Measurements from ENCODE around the gene EZR. TPM values are rescaled to one million over a fixed set of nuclear protein-coding genes. Genes with fewer than 3 reads are reported as not detected.
A peak's percentile ranks its signal among the peaks of the same experiment; 100 is the strongest.

Gene EZR
- total RNA-seq, 1 experiment from 2014 or later, result 1,402 TPM

- no TSS peak for BruUV-seq (replicated peaks)
- Histone ChIP-seq H4K20me1 (ENCODE audit: insufficient read depth) (peaks cover 81% of the 10 kb centered on the region), H3K79me2 (ENCODE audit: insufficient read depth, low read length) (peaks cover 99% of the 10 kb centered on the region), H3K4me1 (ENCODE audit: control insufficient read depth in 1 of 2, insufficient read depth in 2 of 2, low read length in 2 of 2) (peaks cover 92 to 96% of the 10 kb centered on the region in 2 experiments), H3K9ac (ENCODE audit: low read length) (peak overlapping the region; percentile 33), H3K4me2 (ENCODE audit: low read length) (peak overlapping the region; percentile 86), H3K9me3 (ENCODE audit: control insufficient read depth in 1 of 2, insufficient read depth in 1 of 2, low read depth in 1 of 2, low read length in 2 of 2) (no peaks in the 10 kb centered on the region), H3K9me2 (ENCODE audit: insufficient read depth) (no peaks in the 10 kb centered on the region), H3K27me3 (ENCODE audit: insufficient read depth, low read length) (no peaks in the 10 kb centered on the region), H3K4me3 (replicated peaks in 1 of 2; ENCODE audit: low read depth in 1 of 2, low read length in 2 of 2) (no peak overlapping the region), H2AFZ (ENCODE audit: low read depth, low read length, poor library complexity, severe bottlenecking) (no peak overlapping the region), H3K36me3 (ENCODE audit: control insufficient read depth in 1 of 2, insufficient read depth in 2 of 2, low read length in 2 of 2) (peaks cover 6 to 61% of the 10 kb centered on the region in 2 experiments; a peak in 2 of 4 replicates), H3K27ac (ENCODE audit: low read depth, low read length) (peak overlapping the region; percentile 92)
- TF ChIP-seq POLR2AphosphoS5 (IDR thresholded peaks at IDR 0.05; ENCODE audit: low read depth, low read length) (0 out of 2 replicates have a peak, but pooled peaks have one; percentile 1), ELF1 (IDR thresholded peaks at IDR 0.05; ENCODE audit: borderline replicate concordance, low read depth) (no peak), JUND (IDR thresholded peaks at IDR 0.05) (no peak), CBX3 (IDR thresholded peaks at IDR 0.05; ENCODE audit: low read depth) (no peak)
- ChIA-PET CTCF (no interaction called here), POLR2A (interaction anchor here (0.7 to 1.2 kb wide), 4 partner anchors 13 to 245 kb away, joined by 3 read pairs; no protein-coding TSS in a partner anchor), RAD21 (ENCODE audit: low non-redundant PET in 1 of 2, low total read pairs in 2 of 2, uncharacterized antibody in 2 of 2, unreplicated experiment in 2 of 2) (no interaction called here)
- DNase-seq (ENCODE audit: low read depth, low spot score), result no peak
- no peak for ATAC-seq
- intact Hi-C loops (cut with micrococcal nuclease), result loop anchor here (2.0 to 10.0 kb wide), 3 partner anchors 101 to 309 kb away; no protein-coding TSS in a partner anchor
Observed at GRCh38 chr6:158805698-158806377, 13.3 kb downstream of the EZR start.

GRCh38 chr6:158804207-158804606 lies 15.0 kb downstream of the EZR start:
- RAD21 ChIA-PET (ENCODE audit: low non-redundant PET in 1 of 2, low total read pairs in 2 of 2, uncharacterized antibody in 2 of 2, unreplicated experiment in 2 of 2), result interaction anchor here in 1 of 2 experiments (0.7 kb wide), 1 partner anchor 40 kb away, joined by 3 read pairs; no protein-coding TSS in a partner anchor
- DNase-seq (ENCODE audit: low read depth, low spot score) (no peak), ATAC-seq (no peak)
- no peak overlapping the region for H3K4me3 ChIP-seq (replicated peaks in 1 of 2; ENCODE audit: low read depth in 1 of 2, low read length in 2 of 2)
- peaks cover 0 to 56% of the 10 kb centered on the region in 2 experiments; a peak in 2 of 4 replicates for H3K36me3 ChIP-seq (ENCODE audit: control insufficient read depth in 1 of 2, insufficient read depth in 2 of 2, low read length in 2 of 2)
- CTCF ChIA-PET, result no interaction called here
- H3K4me1 ChIP-seq (ENCODE audit: control insufficient read depth in 1 of 2, insufficient read depth in 2 of 2, low read length in 2 of 2), result peaks cover 92 to 96% of the 10 kb centered on the region in 2 experiments
- H3K27ac ChIP-seq (ENCODE audit: low read depth, low read length), result peak overlapping the region; percentile 38
- H3K27me3 ChIP-seq (ENCODE audit: insufficient read depth, low read length), result no peaks in the 10 kb centered on the region
- TF ChIP-seq FOSL1 (IDR thresholded peaks at IDR 0.05; ENCODE audit: low read depth) (no peak), ZNF274 (IDR thresholded peaks at IDR 0.05; ENCODE audit: low read depth, low read length) (no peak), EZH2phosphoT487 (IDR thresholded peaks at IDR 0.05; ENCODE audit: borderline replicate concordance) (no peak), CBX3 (IDR thresholded peaks at IDR 0.05; ENCODE audit: low read depth) (no peak), ATF3 (IDR thresholded peaks at IDR 0.05) (no peak), POLR2A (IDR thresholded peaks at IDR 0.05; ENCODE audit: borderline replicate concordance, extremely low read depth, insufficient read depth, insufficient read length) (no peak), ZFX (IDR thresholded peaks at IDR 0.05) (no peak), EGR1 (IDR thresholded peaks at IDR 0.05; ENCODE audit: low read depth) (no peak), SRF (IDR thresholded peaks at IDR 0.05; ENCODE audit: low read depth) (no peak), ZBTB33 (IDR thresholded peaks at IDR 0.05; ENCODE audit: extremely low read depth, insufficient replicate concordance, low read length) (no peak), ELF1 (IDR thresholded peaks at IDR 0.05; ENCODE audit: borderline replicate concordance, low read depth) (no peak)
- no peaks in the 10 kb centered on the region for H3K9me3 ChIP-seq (ENCODE audit: control insufficient read depth in 1 of 2, insufficient read depth in 1 of 2, low read depth in 1 of 2, low read length in 2 of 2)
- TSS peak; percentile 88 for BruUV-seq (replicated peaks)
- peaks cover 99% of the 10 kb centered on the region for H3K79me2 ChIP-seq (ENCODE audit: insufficient read depth, low read length)
- H3K9ac ChIP-seq (ENCODE audit: low read length), result peak overlapping the region; percentile 38
- intact Hi-C loops (cut with micrococcal nuclease), result loop anchor here (10.0 kb wide), 1 partner anchor 311 kb away; no protein-coding TSS in a partner anchor
- H2AFZ ChIP-seq (ENCODE audit: low read depth, low read length, poor library complexity, severe bottlenecking), result no peak overlapping the region
- peaks cover 81% of the 10 kb centered on the region for H4K20me1 ChIP-seq (ENCODE audit: insufficient read depth)
- POLR2A ChIA-PET, result interaction anchor here (1.3 to 1.4 kb wide), 2 partner anchors 8 to 64 kb away, joined by 5 to 9 read pairs; no protein-coding TSS in a partner anchor
- H3K9me2 ChIP-seq (ENCODE audit: insufficient read depth), result no peaks in the 10 kb centered on the region
- H3K4me2 ChIP-seq (ENCODE audit: low read length), result peak overlapping the region; percentile 20

All from HCT116 (cell line).